Skeletal muscle satellite cell (primary cell): ENCODE measurements around the gene CRABP2.

Experiments
- H3K27me3 ChIP-seq: 2 replicates; pipeline ENCODE4 v1.7.0; 2013; ENCODE audit warnings: low read length; ENCODE audit not compliant: control insufficient read depth, insufficient read depth
- H3K36me3 ChIP-seq: 2 replicates; pipeline ENCODE4 v1.7.0; 2013; ENCODE audit warnings: mild to moderate bottlenecking, control low read depth, low read length; ENCODE audit not compliant: insufficient read depth
- H3K4me1 ChIP-seq: 2 replicates; pipeline ENCODE4 v1.7.0; 2013; ENCODE audit warnings: low read length; ENCODE audit not compliant: control insufficient read depth, insufficient read depth
- H3K4me2 ChIP-seq: 2 replicates; pipeline ENCODE4 v1.7.0; 2013; ENCODE audit warnings: mild to moderate bottlenecking, low read length
- H3K4me3 ChIP-seq: 2 replicates; pipeline ENCODE4 v1.7.0; 2013; ENCODE audit warnings: low read length
- H3K9ac ChIP-seq: 2 replicates; pipeline ENCODE4 v1.7.0; 2013; ENCODE audit warnings: mild to moderate bottlenecking, low read depth, low read length, moderate library complexity
- H3K9me3 ChIP-seq: replicated peaks from 2 replicates; pipeline ENCODE4 v1.7.0; 2013; ENCODE audit warnings: mild to moderate bottlenecking, control low read depth, low read length

Gene CRABP2

DNA sequence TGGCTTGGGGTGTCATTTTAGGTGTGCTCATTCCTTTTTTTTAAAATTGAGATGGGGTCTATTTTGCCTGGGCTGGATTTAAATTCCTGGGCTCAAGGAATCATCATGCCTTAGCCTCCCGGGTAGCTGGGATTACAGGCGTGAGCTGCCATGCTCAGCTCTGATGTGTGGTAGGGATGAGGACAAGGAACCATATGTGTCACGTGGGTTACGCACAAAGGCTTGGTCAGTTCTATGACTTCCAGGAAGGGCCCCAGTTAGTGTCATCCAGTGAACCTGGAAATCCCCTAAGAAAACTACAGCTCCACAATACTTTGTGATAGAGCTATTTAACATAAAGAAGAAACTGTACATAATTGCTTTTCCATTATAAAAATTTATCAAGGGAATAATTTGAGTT lies 16.2 kb upstream of the CRABP2 start:
- Histone ChIP-seq H3K9ac (no peak overlapping the region), H3K4me3 (no peak overlapping the region), H3K4me2 (no peak overlapping the region), H3K9me3 (no peaks in the 10 kb centered on the region), H3K4me1 (peaks cover 14% of the 10 kb centered on the region), H3K27me3 (no peaks in the 10 kb centered on the region), H3K36me3 (peaks cover 42% of the 10 kb centered on the region)

DNA sequence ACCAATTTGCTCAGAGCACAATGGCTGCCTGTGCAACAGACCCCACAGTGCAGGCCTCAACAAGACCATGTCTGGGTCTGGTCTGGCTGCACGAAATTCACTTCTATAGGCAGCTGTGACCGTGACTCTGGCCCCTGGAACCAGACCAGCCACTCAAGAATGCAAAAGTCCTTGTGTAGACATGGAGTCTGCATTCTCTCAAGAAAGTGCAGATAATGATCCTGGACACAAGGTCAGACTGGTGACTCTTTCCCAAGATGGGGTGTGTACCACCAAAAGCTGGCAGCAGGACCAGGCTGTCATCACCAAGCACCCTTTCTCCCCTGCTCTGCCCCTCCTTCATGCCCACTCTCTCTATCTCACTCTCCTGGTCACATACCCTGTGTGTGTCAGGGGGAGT lies 15.7 kb upstream of the CRABP2 start:
- Histone ChIP-seq H3K27me3 (no peaks in the 10 kb centered on the region), H3K9ac (no peak overlapping the region), H3K4me3 (no peak overlapping the region), H3K9me3 (no peaks in the 10 kb centered on the region), H3K36me3 (peaks cover 42% of the 10 kb centered on the region), H3K4me2 (no peak overlapping the region), H3K4me1 (peaks cover 10% of the 10 kb centered on the region)

DNA sequence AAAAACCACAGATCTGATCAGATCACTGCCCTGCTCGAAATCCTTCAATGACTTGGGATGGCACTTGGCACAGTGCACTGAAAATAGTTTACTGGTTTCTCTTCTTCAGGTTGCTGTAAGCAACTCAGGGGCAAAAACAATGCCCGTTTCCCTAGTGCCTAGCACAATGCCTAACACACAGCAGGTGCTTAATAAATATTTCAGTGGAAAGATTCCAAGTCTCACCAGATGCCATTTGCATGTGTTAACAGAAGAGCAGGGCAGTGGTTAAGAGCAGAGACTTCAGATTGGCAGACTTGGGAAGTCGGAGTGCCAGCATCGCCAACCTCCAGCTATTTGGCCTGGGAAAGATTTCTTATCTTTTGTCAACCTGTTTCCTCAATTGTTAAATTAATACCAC lies 12.0 kb upstream of the CRABP2 start:
- Histone ChIP-seq H3K9me3 (no peaks in the 10 kb centered on the region), H3K9ac (no peak overlapping the region), H3K27me3 (no peaks in the 10 kb centered on the region), H3K36me3 (peaks cover 16% of the 10 kb centered on the region), H3K4me1 (no peaks in the 10 kb centered on the region), H3K4me3 (no peak overlapping the region), H3K4me2 (no peak overlapping the region)

DNA sequence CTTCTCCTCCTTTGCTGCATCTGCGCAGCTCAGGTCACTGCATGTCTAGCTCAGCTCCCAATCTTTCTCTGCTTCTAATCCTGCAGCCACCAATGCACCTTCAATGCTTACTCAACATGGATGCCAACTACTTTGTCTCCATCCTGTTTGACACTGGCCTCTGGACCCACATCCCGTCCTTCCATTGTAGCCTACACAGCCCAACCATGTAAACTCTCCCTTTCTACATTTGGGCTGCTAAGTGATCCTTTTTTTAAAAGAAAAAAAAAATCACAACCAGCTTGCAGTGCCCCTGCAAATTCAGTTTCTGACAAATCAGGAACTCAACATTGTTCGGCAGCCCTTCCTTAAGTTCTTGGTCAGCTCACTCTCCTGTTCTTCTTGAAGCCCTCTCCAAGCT lies 9.4 kb upstream of the CRABP2 start:
- Histone ChIP-seq H3K9me3 (no peaks in the 10 kb centered on the region), H3K4me2 (no peak overlapping the region), H3K4me1 (peaks cover 9% of the 10 kb centered on the region), H3K4me3 (no peak overlapping the region), H3K9ac (no peak overlapping the region), H3K36me3 (no peaks in the 10 kb centered on the region), H3K27me3 (no peaks in the 10 kb centered on the region)

DNA sequence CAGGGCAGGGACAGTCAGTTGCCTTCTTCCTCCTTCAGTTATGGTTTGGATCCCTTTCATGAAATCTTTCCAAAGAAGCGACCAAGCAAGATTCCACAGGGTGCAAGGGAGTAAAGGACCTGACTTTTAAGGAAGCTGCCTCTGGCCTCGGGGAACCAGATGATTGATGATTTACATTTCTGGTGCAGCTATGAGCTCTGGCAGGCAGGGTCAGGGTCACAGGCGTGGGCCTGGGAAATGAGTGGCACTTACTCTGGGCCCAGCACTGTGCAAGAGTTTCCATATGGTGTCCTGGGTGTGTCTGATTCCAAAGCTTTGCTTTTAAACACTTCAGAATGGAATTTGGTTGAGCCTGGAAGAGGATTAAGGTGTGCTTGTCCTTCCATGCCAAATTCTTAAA lies 7.2 kb upstream of the CRABP2 start:
- Histone ChIP-seq H3K9ac (no peak overlapping the region), H3K4me3 (no peak overlapping the region), H3K9me3 (no peaks in the 10 kb centered on the region), H3K4me2 (no peak overlapping the region), H3K27me3 (no peaks in the 10 kb centered on the region), H3K4me1 (peaks cover 17% of the 10 kb centered on the region), H3K36me3 (no peaks in the 10 kb centered on the region)

DNA sequence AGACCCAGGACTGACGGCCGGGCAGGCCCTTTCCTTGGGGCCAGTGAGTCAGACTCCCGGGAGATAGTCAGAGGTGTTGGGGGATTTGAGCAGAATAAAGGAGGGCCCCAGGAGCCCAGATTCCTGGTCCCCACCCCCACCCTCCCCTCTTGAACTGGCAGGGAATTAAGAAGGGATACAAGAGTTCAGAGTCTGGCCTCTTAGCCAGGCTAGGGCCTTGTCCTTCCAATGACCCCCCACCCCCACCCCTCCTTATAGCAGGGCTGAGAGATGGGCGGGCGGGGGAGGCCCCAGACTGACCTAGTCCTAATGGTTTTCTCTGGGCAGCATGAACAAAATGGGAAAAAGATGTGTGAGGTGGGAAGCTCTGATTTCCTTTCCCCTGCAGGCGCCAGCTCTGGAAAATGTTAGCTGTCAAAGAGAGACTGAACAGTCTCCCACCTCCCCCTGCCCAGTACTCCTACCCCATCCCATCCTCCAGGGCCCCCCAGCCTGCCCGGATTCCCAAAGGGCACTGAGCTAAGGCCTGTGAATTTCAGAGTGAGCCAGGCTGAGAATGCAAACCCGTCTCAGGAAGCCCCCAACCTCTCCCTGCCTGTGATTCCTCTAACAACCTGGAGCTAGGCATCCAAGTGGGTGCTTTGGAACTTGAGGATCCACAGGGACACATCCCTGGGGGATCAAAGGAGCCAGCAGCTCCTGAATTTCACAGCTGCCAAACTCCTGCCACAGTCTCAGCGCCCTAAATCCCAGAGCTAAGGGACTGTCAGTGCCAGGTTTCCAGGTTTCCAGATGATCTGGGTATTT lies 5.8 kb upstream of the CRABP2 start:
- Histone ChIP-seq H3K9ac (no peak overlapping the region), H3K36me3 (no peaks in the 10 kb centered on the region), H3K4me3 (no peak overlapping the region), H3K4me2 (no peak overlapping the region), H3K27me3 (peaks cover 3% of the 10 kb centered on the region), H3K4me1 (peaks cover 27% of the 10 kb centered on the region), H3K9me3 (no peaks in the 10 kb centered on the region)

DNA sequence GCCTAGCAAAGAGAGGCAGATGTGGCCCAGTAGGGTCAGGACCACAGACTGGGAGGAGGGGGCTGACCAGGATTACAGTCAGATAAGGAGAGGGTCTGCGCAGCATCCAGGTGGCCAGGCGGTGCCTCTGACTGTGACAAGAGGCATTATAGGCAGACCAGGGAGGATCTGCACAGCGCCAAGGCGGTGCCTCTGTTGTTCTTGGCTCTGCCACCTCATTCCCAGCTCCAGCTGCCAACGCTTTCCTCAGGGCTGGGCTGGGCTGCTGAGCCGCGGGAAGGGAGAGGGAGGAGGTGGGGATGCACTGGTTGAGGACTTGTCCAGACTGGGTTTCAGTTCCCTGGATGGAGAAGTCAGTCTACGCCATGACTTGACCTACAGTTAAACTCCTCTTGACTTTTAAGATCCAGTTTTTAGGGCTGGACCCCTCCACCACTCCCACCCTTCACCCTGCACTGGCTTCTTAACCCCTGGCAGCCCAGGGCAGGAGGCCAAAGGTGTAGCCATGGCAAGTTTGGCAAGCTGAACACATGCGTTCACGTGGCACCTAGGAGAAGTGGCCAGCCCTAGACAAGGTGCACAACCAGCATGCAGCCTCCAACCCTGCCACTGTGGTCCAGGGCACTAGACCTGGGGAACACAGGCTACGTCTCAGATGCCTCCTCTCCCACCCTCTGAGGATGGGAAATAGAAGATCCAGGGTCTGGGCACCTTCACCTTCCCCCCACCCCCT lies 4.5 kb upstream of the CRABP2 start:
- Histone ChIP-seq H3K4me3 (no peak overlapping the region), H3K9ac (no peak overlapping the region), H3K4me2 (peak overlapping the region; percentile 24), H3K27me3 (peaks cover 14% of the 10 kb centered on the region), H3K9me3 (no peaks in the 10 kb centered on the region), H3K36me3 (no peaks in the 10 kb centered on the region), H3K4me1 (peaks cover 40% of the 10 kb centered on the region)

DNA sequence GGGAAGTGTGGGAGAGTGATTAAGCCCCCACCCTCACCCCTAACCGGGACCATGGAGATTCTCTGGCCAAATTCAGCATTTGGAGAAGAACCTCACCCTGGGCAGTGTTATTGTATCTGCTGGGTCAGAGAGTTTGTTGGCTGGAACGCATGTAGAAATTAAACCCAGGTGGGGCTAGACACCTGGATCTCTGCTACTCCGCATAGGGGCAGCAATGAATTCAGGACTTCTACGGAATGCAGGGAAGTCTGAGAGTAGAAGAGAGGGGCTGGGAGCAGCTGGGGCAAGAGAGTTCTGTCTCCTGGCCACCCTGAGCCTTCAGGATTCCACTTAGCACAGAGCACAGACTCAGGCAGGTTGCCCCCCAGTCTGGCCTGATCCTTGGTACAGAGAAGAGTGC lies 3.6 kb upstream of the CRABP2 start:
- Histone ChIP-seq H3K36me3 (no peaks in the 10 kb centered on the region), H3K4me3 (no peak overlapping the region), H3K27me3 (peaks cover 23% of the 10 kb centered on the region), H3K4me1 (peaks cover 47% of the 10 kb centered on the region), H3K9me3 (no peaks in the 10 kb centered on the region), H3K4me2 (no peak overlapping the region), H3K9ac (no peak overlapping the region)

DNA sequence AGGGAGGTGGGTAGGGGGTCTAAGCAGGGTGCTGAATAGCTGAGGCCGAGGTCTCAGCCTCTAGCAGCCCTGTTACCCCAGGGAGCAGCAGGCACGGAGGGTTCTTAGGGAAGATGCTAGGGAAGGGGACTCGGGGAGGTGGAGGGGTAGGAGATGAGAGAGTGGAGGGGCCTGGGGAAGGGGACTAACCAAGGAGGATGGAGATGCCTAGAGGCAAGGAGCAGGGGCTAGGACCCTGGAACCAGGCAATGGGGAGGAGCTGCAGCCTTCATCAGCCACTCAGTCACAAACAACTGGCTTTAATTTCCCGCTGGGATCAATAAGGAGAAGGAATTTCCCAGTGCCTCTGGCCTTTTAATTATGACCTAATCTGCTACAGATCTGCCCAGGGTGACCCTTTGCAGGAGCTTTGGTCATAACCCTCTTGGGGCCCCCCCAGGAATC lies 2.9 kb upstream of the CRABP2 start:
- Histone ChIP-seq H3K36me3 (no peaks in the 10 kb centered on the region), H3K4me2 (no peak overlapping the region), H3K27me3 (peaks cover 31% of the 10 kb centered on the region), H3K9ac (no peak overlapping the region), H3K4me1 (peaks cover 47% of the 10 kb centered on the region), H3K4me3 (no peak overlapping the region), H3K9me3 (no peaks in the 10 kb centered on the region)

DNA sequence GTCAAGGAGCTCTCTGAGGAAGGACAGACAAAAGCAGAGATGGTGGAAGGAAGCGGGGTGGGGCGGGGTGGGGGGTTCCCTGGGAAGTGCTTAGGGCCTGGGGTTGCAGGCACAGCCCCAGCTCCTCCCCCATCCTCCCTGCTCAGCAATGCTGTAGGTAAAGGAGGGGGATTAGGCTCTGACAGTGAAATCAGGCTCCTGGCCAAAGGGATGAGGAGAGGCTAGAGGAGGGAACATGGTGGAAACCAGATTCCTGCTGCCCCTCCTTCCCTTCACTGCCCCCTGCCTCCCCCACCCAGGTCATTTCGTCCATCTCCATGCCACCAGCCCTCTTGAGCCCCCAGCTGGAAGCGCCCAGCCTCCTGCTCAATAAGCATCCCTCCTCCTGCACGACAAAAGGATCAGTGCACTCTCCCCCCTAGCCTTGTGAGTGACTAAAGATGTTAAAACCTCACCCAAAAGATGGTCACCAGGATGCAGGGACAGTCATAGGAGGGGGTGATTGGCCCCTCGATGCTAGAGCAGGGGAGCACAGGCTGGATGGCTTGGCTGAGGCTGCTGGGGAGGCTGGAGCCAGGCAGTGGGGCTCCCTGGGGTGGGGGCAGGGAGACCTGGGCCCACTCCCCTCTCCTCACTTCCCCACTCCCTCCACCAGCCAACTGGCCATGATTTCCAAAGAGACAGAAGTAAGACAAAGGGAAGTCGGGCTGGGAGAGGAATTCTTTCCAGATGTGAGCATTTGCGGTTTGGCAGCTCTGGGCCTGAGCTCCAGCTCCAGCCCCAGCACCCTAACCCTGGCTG lies 2.2 kb upstream of the CRABP2 start:
- Histone ChIP-seq H3K9me3 (no peaks in the 10 kb centered on the region), H3K4me2 (no peak overlapping the region), H3K36me3 (no peaks in the 10 kb centered on the region), H3K27me3 (peaks cover 34% of the 10 kb centered on the region), H3K4me3 (no peak overlapping the region), H3K4me1 (peaks cover 47% of the 10 kb centered on the region), H3K9ac (no peak overlapping the region)

DNA sequence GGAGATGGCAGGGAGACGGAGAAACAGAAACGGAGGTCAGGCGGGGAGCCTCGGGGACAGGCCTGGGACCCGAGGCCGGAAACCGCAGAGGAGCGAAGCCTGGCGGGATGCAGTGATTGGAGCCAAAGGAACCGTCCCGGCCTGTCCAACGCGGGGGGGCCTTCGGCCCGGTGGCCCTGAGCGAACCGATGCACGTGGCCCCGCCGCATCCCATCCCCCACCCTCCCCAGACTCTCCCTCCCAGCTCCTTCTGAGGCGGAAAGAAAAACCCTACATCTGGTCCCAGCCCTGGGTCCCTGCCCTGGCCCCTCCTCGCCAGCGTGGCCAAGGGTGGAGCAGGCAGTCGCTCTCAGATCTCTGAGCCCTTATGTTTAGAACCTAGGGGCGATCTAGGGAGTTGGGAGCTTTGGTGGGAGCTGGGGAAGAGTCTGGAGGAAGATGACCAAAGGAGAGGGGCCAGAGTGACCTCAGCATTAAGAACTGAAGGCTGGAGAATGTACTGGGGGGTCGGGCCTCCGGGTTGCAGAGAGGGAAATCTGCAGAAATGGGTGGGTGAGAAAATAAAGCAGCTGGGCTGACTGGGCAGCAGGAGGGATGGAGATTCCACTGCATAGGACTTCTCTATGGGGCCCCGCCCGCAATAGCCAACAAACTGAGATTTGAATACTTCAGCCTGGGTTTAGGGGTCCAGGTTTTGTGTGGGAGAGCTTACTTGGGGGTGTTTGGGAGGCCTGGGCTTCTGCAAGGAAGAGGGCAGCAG lies 1.5 kb upstream of the CRABP2 start:
- H3K9ac ChIP-seq, result peak overlapping the region; percentile 33
- peaks cover 47% of the 10 kb centered on the region for H3K4me1 ChIP-seq
- no peaks in the 10 kb centered on the region for H3K9me3 ChIP-seq
- H3K36me3 ChIP-seq, result no peaks in the 10 kb centered on the region
- H3K4me2 ChIP-seq, result peak overlapping the region; percentile 91
- peak overlapping the region; percentile 66 for H3K4me3 ChIP-seq
- peaks cover 35% of the 10 kb centered on the region for H3K27me3 ChIP-seq
